Effector memory CD4-positive, alpha-beta T cell (primary cell): ENCODE data around the gene M6PR.
A peak's percentile ranks its signal among the peaks of the same experiment; 100 is the strongest.

ENCODE experiments used
- DNase-seq, 3 donors: peaks; one replicate each; pipeline ENCODE4 v3.0.0-alpha.2; 2020
- H3K27ac ChIP-seq: 2 replicates; pipeline ENCODE4 v1.7.0; 2013; ENCODE audit warnings: mild to moderate bottlenecking, low read length, moderate library complexity; ENCODE audit not compliant: insufficient read depth, poor library complexity, severe bottlenecking
- H3K27me3 ChIP-seq: replicated peaks from 2 replicates; pipeline ENCODE4 v1.7.0; 2013; ENCODE audit warnings: mild to moderate bottlenecking, low read length; ENCODE audit not compliant: insufficient read depth, control insufficient read depth, poor library complexity, severe bottlenecking
- H3K36me3 ChIP-seq: 2 replicates; pipeline ENCODE4 v1.7.0; 2013; ENCODE audit warnings: mild to moderate bottlenecking, low read length, moderate library complexity; ENCODE audit not compliant: control insufficient read depth, insufficient read depth
- H3K4me1 ChIP-seq: 2 replicates; pipeline ENCODE4 v1.7.0; 2013; ENCODE audit warnings: low read length, mild to moderate bottlenecking; ENCODE audit not compliant: control insufficient read depth, insufficient read depth, poor library complexity, severe bottlenecking
- H3K4me3 ChIP-seq: 2 replicates; pipeline ENCODE4 v1.7.0; 2013; ENCODE audit warnings: low read length, low read depth, mild to moderate bottlenecking; ENCODE audit not compliant: insufficient read depth, poor library complexity, severe bottlenecking
- H3K9me3 ChIP-seq: 2 replicates; pipeline ENCODE4 v1.7.0; 2013; ENCODE audit warnings: mild to moderate bottlenecking, low read length, moderate library complexity; ENCODE audit not compliant: control insufficient read depth

Gene M6PR

GRCh38 chr12:8953773-8954402 is 4.4 kb upstream of the M6PR start:
- Histone ChIP-seq H3K4me3 (peak overlapping the region; percentile 9), H3K9me3 (no peaks in the 10 kb centered on the region), H3K27ac (peak overlapping the region; percentile 99), H3K36me3 (no peaks in the 10 kb centered on the region), H3K4me1 (peaks cover 57% of the 10 kb centered on the region), H3K27me3 (no peaks in the 10 kb centered on the region)
- DNase-seq: peak; percentile 60 to 67 (median 64)

GRCh38 chr12:8951744-8952143 is 2.3 kb upstream of the M6PR start:
- Histone ChIP-seq H3K27me3 (no peaks in the 10 kb centered on the region), H3K27ac (peak overlapping the region; percentile 99), H3K4me1 (peaks cover 49% of the 10 kb centered on the region), H3K36me3 (no peaks in the 10 kb centered on the region), H3K4me3 (peak overlapping the region; percentile 11), H3K9me3 (no peaks in the 10 kb centered on the region)
- DNase-seq: peak in 1 of 3 donors; percentile 19

GRCh38 chr12:8950702-8951478 is 1.4 kb upstream of the M6PR start:
- Histone ChIP-seq H3K27me3 (no peaks in the 10 kb centered on the region), H3K27ac (peak overlapping the region; percentile 99), H3K4me1 (peaks cover 44% of the 10 kb centered on the region), H3K36me3 (peaks cover 3% of the 10 kb centered on the region), H3K9me3 (no peaks in the 10 kb centered on the region), H3K4me3 (peak overlapping the region; percentile 96)
- DNase-seq: no peak

GRCh38 chr12:8950221-8950527 is 729 bp upstream of the M6PR start:
- Histone ChIP-seq H3K4me1 (peaks cover 37% of the 10 kb centered on the region), H3K4me3 (peak overlapping the region; percentile 96), H3K36me3 (peaks cover 10% of the 10 kb centered on the region), H3K27ac (peak overlapping the region; percentile 99), H3K27me3 (no peaks in the 10 kb centered on the region), H3K9me3 (no peaks in the 10 kb centered on the region)
- no peak for DNase-seq

- H3K4me1 ChIP-seq: peaks cover 28% of the 10 kb centered on the region
- H3K27me3 ChIP-seq: no peaks in the 10 kb centered on the region
- DNase-seq: no peak
- no peaks in the 10 kb centered on the region for H3K9me3 ChIP-seq
- H3K4me3 ChIP-seq: peak overlapping the region; percentile 96
- H3K36me3 ChIP-seq: peaks cover 22% of the 10 kb centered on the region
- peak overlapping the region; percentile 99 for H3K27ac ChIP-seq
These were observed 624 bp downstream of the M6PR start for GRCh38 chr12:8948701-8949341.

GRCh38 chr12:8947737-8948136 is 1.7 kb downstream of the M6PR start:
- no peak for DNase-seq
- Histone ChIP-seq H3K27me3 (no peaks in the 10 kb centered on the region), H3K36me3 (peaks cover 32% of the 10 kb centered on the region), H3K4me3 (no peak overlapping the region), H3K9me3 (no peaks in the 10 kb centered on the region), H3K4me1 (peaks cover 19% of the 10 kb centered on the region), H3K27ac (peak overlapping the region; percentile 99)

GRCh38 chr12:8946733-8947132 is 2.7 kb downstream of the M6PR start:
- Histone ChIP-seq H3K36me3 (peaks cover 42% of the 10 kb centered on the region), H3K4me1 (peaks cover 10% of the 10 kb centered on the region), H3K9me3 (no peaks in the 10 kb centered on the region), H3K27me3 (no peaks in the 10 kb centered on the region), H3K27ac (no peak overlapping the region), H3K4me3 (no peak overlapping the region)
- no peak for DNase-seq

GRCh38 chr12:8943565-8944186 is 5.8 kb downstream of the M6PR start:
- H3K4me1 ChIP-seq: peaks cover 4% of the 10 kb centered on the region
- no peaks in the 10 kb centered on the region for H3K27me3 ChIP-seq
- DNase-seq: no peak
- H3K9me3 ChIP-seq: no peaks in the 10 kb centered on the region
- H3K36me3 ChIP-seq: peaks cover 47% of the 10 kb centered on the region
- H3K4me3 ChIP-seq: no peak overlapping the region
- H3K27ac ChIP-seq: no peak overlapping the region

- DNase-seq: no peak
- peaks cover 3% of the 10 kb centered on the region for H3K4me1 ChIP-seq
- H3K9me3 ChIP-seq: no peaks in the 10 kb centered on the region
- H3K27ac ChIP-seq: no peak overlapping the region
- H3K27me3 ChIP-seq: no peaks in the 10 kb centered on the region
- peaks cover 48% of the 10 kb centered on the region for H3K36me3 ChIP-seq
- H3K4me3 ChIP-seq: no peak overlapping the region
These were observed 7.6 kb downstream of the M6PR start for GRCh38 chr12:8941691-8942478.
